Measurements from ENCODE around the gene CADPS2.

The CADPS2 gene

DNA sequence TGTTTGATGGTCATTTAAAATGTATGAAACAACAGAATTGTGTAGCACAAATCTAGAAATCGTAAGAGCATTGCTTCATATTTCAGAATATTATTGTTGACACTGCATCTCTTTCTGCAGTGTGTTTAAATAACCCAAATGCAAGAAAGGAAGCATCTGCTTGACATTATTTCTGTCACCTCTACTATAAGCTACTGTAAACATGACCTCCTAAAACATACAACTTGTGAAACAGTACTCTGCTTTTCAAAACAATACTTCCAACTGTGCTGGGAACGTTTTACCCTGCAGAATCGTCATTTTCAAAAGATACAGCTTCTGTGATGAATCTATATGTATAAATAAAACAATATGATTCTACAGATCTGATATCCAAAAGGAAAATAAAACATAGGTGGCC lies 269.3 kb downstream of the CADPS2 start:
- H3K9ac ChIP-seq (ENCODE audit: low read length), result no peak overlapping the region
- peak; percentile 5 for DNase-seq
- no peak overlapping the region for H4K91ac ChIP-seq (ENCODE audit: low read length)

GRCh38 chr7:122605929-122606328 lies 280.3 kb downstream of the CADPS2 start:
- H2BK120ac ChIP-seq (ENCODE audit: low read depth, low read length), result no peak overlapping the region
- no peak overlapping the region for H3K14ac ChIP-seq (ENCODE audit: low read length in 2 of 2)
- H2AK5ac ChIP-seq (ENCODE audit: low read length, severe bottlenecking), result no peak overlapping the region
- no peak overlapping the region for H2BK15ac ChIP-seq (ENCODE audit: low read depth, poor library complexity, severe bottlenecking)
- H3K4ac ChIP-seq (ENCODE audit: low read depth in 1 of 2, low read length in 2 of 2), result no peak overlapping the region
- no peak overlapping the region for H3K23ac ChIP-seq (ENCODE audit: low read length in 2 of 2)
- no peak for DNase-seq
- H2BK5ac ChIP-seq (ENCODE audit: low read depth, low read length, poor library complexity, severe bottlenecking), result no peak overlapping the region
- peaks cover under 1% of the 10 kb centered on the region for H3K9me3 ChIP-seq (ENCODE audit: control insufficient read depth, low read length)
- H3K79me1 ChIP-seq (replicated peaks; ENCODE audit: low read length, poor library complexity, severe bottlenecking), result no peaks in the 10 kb centered on the region
- H3K36me3 ChIP-seq (ENCODE audit: control insufficient read depth in 1 of 2, insufficient read depth in 2 of 2, low read depth in 1 of 2, low read length in 2 of 2), result no peaks in the 10 kb centered on the region
- no peak overlapping the region for H2AFZ ChIP-seq (ENCODE audit: low read depth, low read length)
- H3K27me3 ChIP-seq (ENCODE audit: control insufficient read depth in 1 of 2, insufficient read depth in 1 of 2, low read length in 2 of 2), result no peaks in the 10 kb centered on the region
- H3K18ac ChIP-seq (ENCODE audit: low read depth in 1 of 2, low read length in 2 of 2), result no peak overlapping the region
- no peaks in the 10 kb centered on the region for H3K4me1 ChIP-seq (ENCODE audit: control insufficient read depth, insufficient read depth, low read depth, low read length)
- no peak overlapping the region for H3K4me3 ChIP-seq (ENCODE audit: insufficient read depth in 1 of 2, low read depth in 1 of 2, low read length in 2 of 2)
- H3K9ac ChIP-seq (ENCODE audit: low read length), result no peak overlapping the region
- H3K27ac ChIP-seq (ENCODE audit: low read length, poor library complexity, severe bottlenecking), result no peak overlapping the region
- H4K91ac ChIP-seq (ENCODE audit: low read length), result no peak overlapping the region
- H3K4me2 ChIP-seq (ENCODE audit: low read length, poor library complexity, severe bottlenecking), result no peak overlapping the region
- no peak overlapping the region for H2BK12ac ChIP-seq (ENCODE audit: low read length in 2 of 2)
- no peak overlapping the region for H4K8ac ChIP-seq (ENCODE audit: low read length)
- 87% methylated on average over 2 of the region's 2 CpGs for WGBS

More for the DNA sequence above, 269.3 kb downstream of the CADPS2 start:
- Histone ChIP-seq H2AK5ac (ENCODE audit: low read length, severe bottlenecking) (no peak overlapping the region), H3K79me1 (replicated peaks; ENCODE audit: low read length, poor library complexity, severe bottlenecking) (no peaks in the 10 kb centered on the region), H3K14ac (ENCODE audit: low read length in 2 of 2) (no peak overlapping the region), H2BK120ac (ENCODE audit: low read depth, low read length) (no peak overlapping the region), H3K18ac (ENCODE audit: low read depth in 1 of 2, low read length in 2 of 2) (no peak overlapping the region), H3K27me3 (ENCODE audit: control insufficient read depth in 1 of 2, insufficient read depth in 1 of 2, low read length in 2 of 2) (no peaks in the 10 kb centered on the region), H3K27ac (ENCODE audit: low read length, poor library complexity, severe bottlenecking) (no peak overlapping the region), H3K4me3 (ENCODE audit: insufficient read depth in 1 of 2, low read depth in 1 of 2, low read length in 2 of 2) (no peak overlapping the region), H2BK12ac (ENCODE audit: low read length in 2 of 2) (no peak overlapping the region), H2AFZ (ENCODE audit: low read depth, low read length) (no peak overlapping the region), H2BK15ac (ENCODE audit: low read depth, poor library complexity, severe bottlenecking) (no peak overlapping the region), H3K4me1 (ENCODE audit: control insufficient read depth, insufficient read depth, low read depth, low read length) (no peaks in the 10 kb centered on the region), H3K4me2 (ENCODE audit: low read length, poor library complexity, severe bottlenecking) (no peak overlapping the region), H3K36me3 (ENCODE audit: control insufficient read depth in 1 of 2, insufficient read depth in 2 of 2, low read depth in 1 of 2, low read length in 2 of 2) (no peaks in the 10 kb centered on the region), H4K8ac (ENCODE audit: low read length) (no peak overlapping the region), H2BK5ac (ENCODE audit: low read depth, low read length, poor library complexity, severe bottlenecking) (no peak overlapping the region), H3K4ac (ENCODE audit: low read depth in 1 of 2, low read length in 2 of 2) (no peak overlapping the region), H3K23ac (ENCODE audit: low read length in 2 of 2) (no peak overlapping the region), H3K9me3 (ENCODE audit: control insufficient read depth, low read length) (no peaks in the 10 kb centered on the region)
- 94% methylated on average over 1 of the region's 3 CpGs for WGBS

- H3K9me3 ChIP-seq (ENCODE audit: control insufficient read depth, low read length), result no peaks in the 10 kb centered on the region
- no peak for DNase-seq
- H2BK12ac ChIP-seq (ENCODE audit: low read length in 2 of 2), result no peak overlapping the region
- H3K18ac ChIP-seq (ENCODE audit: low read depth in 1 of 2, low read length in 2 of 2), result no peak overlapping the region
- H2BK120ac ChIP-seq (ENCODE audit: low read depth, low read length), result no peak overlapping the region
- no peak overlapping the region for H3K23ac ChIP-seq (ENCODE audit: low read length in 2 of 2)
- H4K8ac ChIP-seq (ENCODE audit: low read length), result no peak overlapping the region
- no peak overlapping the region for H2BK5ac ChIP-seq (ENCODE audit: low read depth, low read length, poor library complexity, severe bottlenecking)
- no peak overlapping the region for H2AK5ac ChIP-seq (ENCODE audit: low read length, severe bottlenecking)
- H2BK15ac ChIP-seq (ENCODE audit: low read depth, poor library complexity, severe bottlenecking), result no peak overlapping the region
- no peak overlapping the region for H3K9ac ChIP-seq (ENCODE audit: low read length)
- no peak overlapping the region for H3K4ac ChIP-seq (ENCODE audit: low read depth in 1 of 2, low read length in 2 of 2)
- no peaks in the 10 kb centered on the region for H3K79me1 ChIP-seq (replicated peaks; ENCODE audit: low read length, poor library complexity, severe bottlenecking)
- no peaks in the 10 kb centered on the region for H3K4me1 ChIP-seq (ENCODE audit: control insufficient read depth, insufficient read depth, low read depth, low read length)
- H3K4me2 ChIP-seq (ENCODE audit: low read length, poor library complexity, severe bottlenecking), result no peak overlapping the region
- no peak overlapping the region for H2AFZ ChIP-seq (ENCODE audit: low read depth, low read length)
- H3K14ac ChIP-seq (ENCODE audit: low read length in 2 of 2), result no peak overlapping the region
- H3K36me3 ChIP-seq (ENCODE audit: control insufficient read depth in 1 of 2, insufficient read depth in 2 of 2, low read depth in 1 of 2, low read length in 2 of 2), result no peaks in the 10 kb centered on the region
- no peak overlapping the region for H3K4me3 ChIP-seq (ENCODE audit: insufficient read depth in 1 of 2, low read depth in 1 of 2, low read length in 2 of 2)
- no peaks in the 10 kb centered on the region for H3K27me3 ChIP-seq (ENCODE audit: control insufficient read depth in 1 of 2, insufficient read depth in 1 of 2, low read length in 2 of 2)
- no peak overlapping the region for H3K27ac ChIP-seq (ENCODE audit: low read length, poor library complexity, severe bottlenecking)
- no peak overlapping the region for H4K91ac ChIP-seq (ENCODE audit: low read length)
Measured at GRCh38 chr7:122604251-122604650, 282.0 kb downstream of the CADPS2 start.

DNA sequence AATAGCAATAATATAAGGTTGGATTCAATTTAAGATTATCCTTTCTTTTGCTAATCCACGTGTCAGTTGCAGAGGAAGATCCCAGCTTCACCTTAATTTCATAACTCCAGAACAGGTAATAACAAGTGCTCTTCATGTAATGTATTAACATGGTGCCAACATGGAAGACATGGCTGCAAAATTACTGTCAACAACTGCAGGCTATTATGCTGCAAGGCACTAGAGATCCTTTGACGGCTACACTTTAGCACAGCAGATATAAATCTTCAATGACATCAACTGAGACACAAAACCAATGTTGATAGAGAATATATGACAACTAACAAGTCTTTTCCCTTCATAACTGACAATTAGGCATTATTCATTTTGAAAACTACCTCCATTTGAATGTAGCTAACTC lies 283.5 kb downstream of the CADPS2 start:
- no peak overlapping the region for H3K9ac ChIP-seq (ENCODE audit: low read length)
- no peak overlapping the region for H3K4me3 ChIP-seq (ENCODE audit: insufficient read depth in 1 of 2, low read depth in 1 of 2, low read length in 2 of 2)
- no peak overlapping the region for H4K91ac ChIP-seq (ENCODE audit: low read length)
- no peak for DNase-seq
- H3K27me3 ChIP-seq (ENCODE audit: control insufficient read depth in 1 of 2, insufficient read depth in 1 of 2, low read length in 2 of 2), result no peaks in the 10 kb centered on the region
- no peak overlapping the region for H3K18ac ChIP-seq (ENCODE audit: low read depth in 1 of 2, low read length in 2 of 2)
- H3K4me1 ChIP-seq (ENCODE audit: control insufficient read depth, insufficient read depth, low read depth, low read length), result no peaks in the 10 kb centered on the region
- no peak overlapping the region for H3K27ac ChIP-seq (ENCODE audit: low read length, poor library complexity, severe bottlenecking)
- H4K8ac ChIP-seq (ENCODE audit: low read length), result no peak overlapping the region
- H3K79me1 ChIP-seq (replicated peaks; ENCODE audit: low read length, poor library complexity, severe bottlenecking), result no peaks in the 10 kb centered on the region
- no peak overlapping the region for H2AFZ ChIP-seq (ENCODE audit: low read depth, low read length)
- no peak overlapping the region for H2BK15ac ChIP-seq (ENCODE audit: low read depth, poor library complexity, severe bottlenecking)
- no peaks in the 10 kb centered on the region for H3K36me3 ChIP-seq (ENCODE audit: control insufficient read depth in 1 of 2, insufficient read depth in 2 of 2, low read depth in 1 of 2, low read length in 2 of 2)
- H2BK120ac ChIP-seq (ENCODE audit: low read depth, low read length), result no peak overlapping the region
- H3K23ac ChIP-seq (ENCODE audit: low read length in 2 of 2), result no peak overlapping the region
- no peak overlapping the region for H2BK12ac ChIP-seq (ENCODE audit: low read length in 2 of 2)
- WGBS, result 70% methylated on average over 2 of the region's 2 CpGs
- H2AK5ac ChIP-seq (ENCODE audit: low read length, severe bottlenecking), result no peak overlapping the region
- H2BK5ac ChIP-seq (ENCODE audit: low read depth, low read length, poor library complexity, severe bottlenecking), result no peak overlapping the region
- no peak overlapping the region for H3K4ac ChIP-seq (ENCODE audit: low read depth in 1 of 2, low read length in 2 of 2)
- H3K9me3 ChIP-seq (ENCODE audit: control insufficient read depth, low read length), result no peaks in the 10 kb centered on the region
- H3K14ac ChIP-seq (ENCODE audit: low read length in 2 of 2), result no peak overlapping the region
- no peak overlapping the region for H3K4me2 ChIP-seq (ENCODE audit: low read length, poor library complexity, severe bottlenecking)

Measured in mesenchymal stem cell (in vitro differentiated cells and primary cell).